HG02678 (cell line): ENCODE data around the gene ULK1.
A peak's percentile ranks its signal among the peaks of the same experiment; 100 is the strongest.

Source experiments
- ATAC-seq: cut with Tn5 transposase; IDR thresholded peaks from one replicate; pipeline ENCODE4 v1.9.1; 2021; ENCODE audit warnings: mild to moderate bottlenecking, moderate library complexity; ENCODE audit not compliant: unreplicated experiment

The ULK1 gene

GRCh38 chr12:131894313-131894860 lies at the start of gene ULK1:
Gene ULK1 (plus strand): TSS chr12:131894622. CDS start chr12:131895002, 380 bp downstream.
- peak; percentile 81 for ATAC-seq

- ATAC-seq: no peak
These were observed 49.8 kb upstream of the ULK1 start for GRCh38 chr12:131844656-131845055.

GRCh38 chr12:131845121-131845520 lies 49.3 kb upstream of the ULK1 start:
- ATAC-seq: no peak

- ATAC-seq: no peak
These were observed 47.0 kb upstream of the ULK1 start for GRCh38 chr12:131847456-131847855.

- no peak for ATAC-seq
These were observed 45.7 kb upstream of the ULK1 start for GRCh38 chr12:131848753-131849152.

GRCh38 chr12:131849700-131850553 lies 44.5 kb upstream of the ULK1 start:
- ATAC-seq: no peak

GRCh38 chr12:131850856-131851559 lies 43.4 kb upstream of the ULK1 start:
- ATAC-seq: no peak

- no peak for ATAC-seq
These were observed 42.5 kb upstream of the ULK1 start for GRCh38 chr12:131851741-131852550.

GRCh38 chr12:131852551-131853299 lies 41.7 kb upstream of the ULK1 start:
- ATAC-seq: no peak

- no peak for ATAC-seq
These were observed 40.3 kb upstream of the ULK1 start for GRCh38 chr12:131853832-131854797.

- no peak for ATAC-seq
These were observed 39.5 kb upstream of the ULK1 start for GRCh38 chr12:131854861-131855476.

- no peak for ATAC-seq
These were observed 38.8 kb upstream of the ULK1 start for GRCh38 chr12:131855521-131856142.

GRCh38 chr12:131856366-131857097 lies 37.9 kb upstream of the ULK1 start:
- ATAC-seq: no peak

GRCh38 chr12:131857908-131858850 lies 36.2 kb upstream of the ULK1 start:
- ATAC-seq: no peak

GRCh38 chr12:131860472-131861260 lies 33.8 kb upstream of the ULK1 start:
- no peak for ATAC-seq
